Measurements from ENCODE around the gene LCN6. TPM values are rescaled to one million over a fixed set of nuclear protein-coding genes. Genes with fewer than 3 reads are reported as not detected.

Gene LCN6
- total and polyA plus RNA-seq, 9 of the 15 experiments (the other 6 are each of a cell fraction or from before 2014, with no cell fraction given), result 0.10 to 0.45 (median 0.37) TPM; not detected in 5

DNA sequence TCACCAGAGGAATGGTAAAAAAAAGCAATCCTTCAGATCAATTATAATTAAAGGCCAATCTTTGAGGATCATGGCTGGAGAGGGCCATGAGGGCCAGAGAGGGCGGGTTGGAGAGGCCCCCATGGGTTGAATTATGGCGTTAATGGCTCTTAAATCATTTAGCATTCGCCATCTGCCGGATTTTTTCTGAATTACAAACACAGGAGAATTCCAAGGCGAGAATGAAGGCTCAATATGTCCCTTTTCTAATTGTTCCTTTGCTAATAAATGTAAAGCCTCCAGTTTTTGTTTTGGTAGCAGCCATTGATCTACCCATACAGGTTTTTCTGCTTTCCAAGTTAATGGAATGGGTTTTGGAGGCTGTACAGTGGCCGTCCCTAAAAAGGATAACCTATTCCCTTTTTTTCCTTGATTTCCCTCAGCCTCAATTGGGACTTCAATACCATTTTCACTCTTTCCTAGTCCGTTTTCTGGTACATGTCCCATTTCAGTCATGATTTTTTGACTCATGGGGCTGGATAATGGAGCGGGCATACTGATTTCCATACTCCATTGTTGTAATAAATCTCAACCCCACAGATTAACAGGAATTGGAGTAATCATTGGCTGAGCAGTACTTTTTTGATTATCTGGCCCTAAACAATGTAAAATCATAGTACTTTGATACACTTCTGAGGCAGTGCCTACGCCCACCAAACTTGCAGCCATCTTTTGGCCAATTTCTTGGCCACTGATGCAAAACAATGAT is 36.1 kb upstream of the LCN6 start (continued):
- TF ChIP-seq, protein P1, sequence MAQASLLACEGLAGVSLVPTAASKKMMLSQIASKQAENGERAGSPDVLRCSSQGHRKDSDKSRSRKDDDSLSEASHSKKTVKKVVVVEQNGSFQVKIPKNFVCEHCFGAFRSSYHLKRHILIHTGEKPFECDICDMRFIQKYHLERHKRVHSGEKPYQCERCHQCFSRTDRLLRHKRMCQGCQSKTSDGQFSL (CRISPR knock-in tag; IDR thresholded peaks at IDR 0.05), result no peak
- TF ChIP-seq, protein P1 (tag; IDR thresholded peaks at IDR 0.05), result peak in 1 of 2 experiments; percentile 56; a peak in 1 of 4 replicates
- TF ChIP-seq BRCA1 (IDR thresholded peaks at IDR 0.05) (no peak), BRCA1 (CRISPR knock-in tag; IDR thresholded peaks at IDR 0.05) (no peak), CBX1 (IDR thresholded peaks at IDR 0.05; ENCODE audit: low read depth) (no peak), POLR2A (conservative IDR thresholded peaks at IDR 0.05) (no peak), MAZ (CRISPR knock-in tag; conservative IDR thresholded peaks at IDR 0.05 in 1 of 2, IDR thresholded peaks at IDR 0.05 in 1 of 2) (peak in 1 of 2 experiments; percentile 63; a peak in 1 of 4 replicates), CHD4 (IDR thresholded peaks at IDR 0.05; ENCODE audit: insufficient read depth, insufficient replicate concordance, low read depth, low read length, poor library complexity, severe bottlenecking) (no peak), POLR2B (IDR thresholded peaks at IDR 0.05; ENCODE audit: low read depth, partially characterized antibody) (no peak), MYNN (IDR thresholded peaks at IDR 0.05) (no peak), MYNN (CRISPR knock-in tag; IDR thresholded peaks at IDR 0.05) (no peak), SAP30 (IDR thresholded peaks at IDR 0.05; ENCODE audit: borderline replicate concordance, insufficient read depth, low read depth, low read length, poor library complexity, severe bottlenecking) (no peak), KDM1A (IDR thresholded peaks at IDR 0.05) (peak; percentile 6 to 47; a peak in 1 of 4 replicates), IRF2 (CRISPR knock-in tag; IDR thresholded peaks at IDR 0.05) (no peak), NR2C2 (CRISPR knock-in tag; IDR thresholded peaks at IDR 0.05) (no peak), NR2C2 (tag; IDR thresholded peaks at IDR 0.05) (peak; percentile 29; the same call in 1 of the 2 replicates), ZSCAN29 (IDR thresholded peaks at IDR 0.05) (no peak), CBX3 (IDR thresholded peaks at IDR 0.05; ENCODE audit: borderline replicate concordance in 1 of 2, low read length in 2 of 2) (no peak), SETDB1 (IDR thresholded peaks at IDR 0.05; ENCODE audit: low read length) (no peak), FOXM1 (IDR thresholded peaks at IDR 0.05; ENCODE audit: low read depth) (no peak), FOXM1 (CRISPR knock-in tag; IDR thresholded peaks at IDR 0.05; ENCODE audit: low read depth) (no peak), ZNF316 (IDR thresholded peaks at IDR 0.05) (no peak), ZNF124 (CRISPR knock-in tag; IDR thresholded peaks at IDR 0.05) (no peak), CEBPG (CRISPR knock-in tag; IDR thresholded peaks at IDR 0.05) (no peak), CEBPG (tag; conservative IDR thresholded peaks at IDR 0.05 in 1 of 2, IDR thresholded peaks at IDR 0.05 in 1 of 2) (no peak)
- TF ChIP-seq, protein P2, sequence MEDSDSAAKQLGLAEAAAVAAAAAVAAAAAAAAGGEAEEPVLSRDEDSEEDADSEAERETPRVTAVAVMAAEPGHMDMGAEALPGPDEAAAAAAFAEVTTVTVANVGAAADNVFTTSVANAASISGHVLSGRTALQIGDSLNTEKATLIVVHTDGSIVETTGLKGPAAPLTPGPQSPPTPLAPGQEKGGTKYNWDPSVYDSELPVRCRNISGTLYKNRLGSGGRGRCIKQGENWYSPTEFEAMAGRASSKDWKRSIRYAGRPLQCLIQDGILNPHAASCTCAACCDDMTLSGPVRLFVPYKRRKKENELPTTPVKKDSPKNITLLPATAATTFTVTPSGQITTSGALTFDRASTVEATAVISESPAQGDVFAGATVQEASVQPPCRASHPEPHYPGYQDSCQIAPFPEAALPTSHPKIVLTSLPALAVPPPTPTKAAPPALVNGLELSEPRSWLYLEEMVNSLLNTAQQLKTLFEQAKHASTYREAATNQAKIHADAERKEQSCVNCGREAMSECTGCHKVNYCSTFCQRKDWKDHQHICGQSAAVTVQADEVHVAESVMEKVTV (CRISPR knock-in tag; IDR thresholded peaks at IDR 0.05), result peak; percentile 41
- TF ChIP-seq, protein P3, sequence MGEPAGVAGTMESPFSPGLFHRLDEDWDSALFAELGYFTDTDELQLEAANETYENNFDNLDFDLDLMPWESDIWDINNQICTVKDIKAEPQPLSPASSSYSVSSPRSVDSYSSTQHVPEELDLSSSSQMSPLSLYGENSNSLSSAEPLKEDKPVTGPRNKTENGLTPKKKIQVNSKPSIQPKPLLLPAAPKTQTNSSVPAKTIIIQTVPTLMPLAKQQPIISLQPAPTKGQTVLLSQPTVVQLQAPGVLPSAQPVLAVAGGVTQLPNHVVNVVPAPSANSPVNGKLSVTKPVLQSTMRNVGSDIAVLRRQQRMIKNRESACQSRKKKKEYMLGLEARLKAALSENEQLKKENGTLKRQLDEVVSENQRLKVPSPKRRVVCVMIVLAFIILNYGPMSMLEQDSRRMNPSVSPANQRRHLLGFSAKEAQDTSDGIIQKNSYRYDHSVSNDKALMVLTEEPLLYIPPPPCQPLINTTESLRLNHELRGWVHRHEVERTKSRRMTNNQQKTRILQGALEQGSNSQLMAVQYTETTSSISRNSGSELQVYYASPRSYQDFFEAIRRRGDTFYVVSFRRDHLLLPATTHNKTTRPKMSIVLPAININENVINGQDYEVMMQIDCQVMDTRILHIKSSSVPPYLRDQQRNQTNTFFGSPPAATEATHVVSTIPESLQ (CRISPR knock-in tag; IDR thresholded peaks at IDR 0.05), result no peak

All from K562 (cell line).